HEK293 (cell line): ENCODE measurements around the gene METTL25.

Experiments used
- ZNF140 ChIP-seq: fragments of 450-650 bp; formaldehyde crosslinking; IDR thresholded peaks from 2 replicates; pipeline ENCODE4 v1.5.1; 2016; ENCODE audit warnings: missing biosample characterization, missing genetic modification characterization
- TF ChIP-seq, protein P1 (sequence below): fragments of 450-650 bp; formaldehyde crosslinking; IDR thresholded peaks from 2 replicates; pipeline ENCODE4 v1.5.1; 2017; ENCODE audit warnings: missing biosample characterization, mild to moderate bottlenecking, missing genetic modification characterization, moderate library complexity

- TF ChIP-seq ZNF140 (tag by site-specific recombination) = no peak
- TF ChIP-seq, protein P1, sequence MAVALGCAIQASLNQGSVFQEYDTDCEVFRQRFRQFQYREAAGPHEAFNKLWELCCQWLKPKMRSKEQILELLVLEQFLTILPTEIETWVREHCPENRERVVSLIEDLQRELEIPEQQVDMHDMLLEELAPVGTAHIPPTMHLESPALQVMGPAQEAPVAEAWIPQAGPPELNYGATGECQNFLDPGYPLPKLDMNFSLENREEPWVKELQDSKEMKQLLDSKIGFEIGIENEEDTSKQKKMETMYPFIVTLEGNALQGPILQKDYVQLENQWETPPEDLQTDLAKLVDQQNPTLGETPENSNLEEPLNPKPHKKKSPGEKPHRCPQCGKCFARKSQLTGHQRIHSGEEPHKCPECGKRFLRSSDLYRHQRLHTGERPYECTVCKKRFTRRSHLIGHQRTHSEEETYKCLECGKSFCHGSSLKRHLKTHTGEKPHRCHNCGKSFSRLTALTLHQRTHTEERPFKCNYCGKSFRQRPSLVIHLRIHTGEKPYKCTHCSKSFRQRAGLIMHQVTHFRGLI = no peak
Measured at GRCh38 chr12:82426586-82426985, 68.3 kb downstream of the METTL25 start.
